ENCODE data around the gene OR51A4.
"Not testable (repeated sequence)": the region's sequence is repeated elsewhere in the genome, so short reads cannot be mapped to it uniquely, and the experiment has no call there.

OR51A4 gene
- 0 to 1.5 (median 0) reads per million in 17 experiments for total RNA-seq

DNA sequence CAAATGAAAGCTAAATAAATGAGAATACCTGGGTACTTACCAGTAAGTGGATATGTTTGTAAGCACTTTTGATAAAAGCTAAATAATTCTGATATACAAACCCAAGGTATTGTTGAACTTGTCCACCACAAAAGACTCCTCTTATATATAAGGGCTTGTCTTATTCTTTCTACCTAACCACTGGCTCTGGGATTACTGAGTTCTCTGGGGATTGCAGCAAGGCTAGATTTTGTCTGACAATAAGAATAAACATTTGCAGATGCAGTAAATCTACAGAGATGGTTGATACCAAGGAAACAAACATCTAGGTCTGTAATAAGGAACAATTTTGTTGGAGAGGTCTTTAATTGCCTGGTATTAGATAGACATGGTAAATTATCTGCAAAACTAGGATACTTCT is at the start of gene OR51A4:
Gene OR51A4, minus strand, starts transcription at position 101 of the 400 bp plus-strand sequence. CDS start 505 bp downstream, outside the sequence.
- DNase-seq = no peak

GRCh38 chr11:4994551-4994950 is 47.1 kb upstream of the OR51A4 start, which contains the start of gene OR51L1:
TSS of gene OR51L1 (plus strand) at chr11:4994851. CDS start at chr11:4998983, 4,132 bp downstream.
- DNase-seq = no peak

- no peak for DNase-seq
Observed at GRCh38 chr11:4991060-4991459, 43.7 kb upstream of the OR51A4 start.

DNA sequence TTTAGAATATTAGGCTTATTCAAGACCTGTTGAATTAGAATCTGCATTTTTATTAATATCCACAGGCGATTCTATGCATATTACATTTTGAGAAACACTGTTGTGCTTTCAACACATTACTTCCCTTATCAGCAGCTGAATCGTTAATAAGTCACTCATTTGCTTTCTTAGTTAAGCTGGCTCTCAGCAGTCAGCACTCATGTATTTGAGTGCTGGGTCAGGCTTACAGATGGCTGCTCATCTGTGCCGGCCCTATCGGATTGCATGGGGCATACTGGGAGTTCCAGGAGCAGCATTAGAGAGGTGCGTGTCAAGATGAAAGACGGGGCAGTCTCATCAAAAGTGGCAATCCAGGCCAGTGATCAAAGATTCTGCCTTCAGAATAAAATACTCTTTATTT is 36.4 kb upstream of the OR51A4 start:
- DNase-seq = no peak

DNA sequence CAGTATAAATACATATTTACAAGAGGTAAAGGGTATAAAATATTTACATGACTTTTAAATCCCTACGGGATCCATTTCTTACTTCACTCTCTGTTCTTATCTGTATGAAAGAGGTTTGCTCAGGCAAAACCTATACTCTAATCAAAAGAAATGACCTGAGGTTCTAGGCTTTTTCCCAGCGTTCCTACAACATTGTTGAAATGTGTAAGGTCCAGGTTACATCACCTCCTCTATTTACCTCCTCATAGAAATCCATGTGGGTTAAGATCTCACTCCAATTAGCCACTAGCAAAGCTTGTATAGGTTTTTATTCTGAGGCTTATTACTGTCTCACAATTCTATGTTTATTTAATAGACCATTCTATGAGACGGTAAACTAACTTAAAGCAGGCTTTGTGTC is 35.3 kb upstream of the OR51A4 start:
- no peak for DNase-seq

GRCh38 chr11:4979036-4979435 is 31.6 kb upstream of the OR51A4 start:
- DNase-seq = no peak

DNA sequence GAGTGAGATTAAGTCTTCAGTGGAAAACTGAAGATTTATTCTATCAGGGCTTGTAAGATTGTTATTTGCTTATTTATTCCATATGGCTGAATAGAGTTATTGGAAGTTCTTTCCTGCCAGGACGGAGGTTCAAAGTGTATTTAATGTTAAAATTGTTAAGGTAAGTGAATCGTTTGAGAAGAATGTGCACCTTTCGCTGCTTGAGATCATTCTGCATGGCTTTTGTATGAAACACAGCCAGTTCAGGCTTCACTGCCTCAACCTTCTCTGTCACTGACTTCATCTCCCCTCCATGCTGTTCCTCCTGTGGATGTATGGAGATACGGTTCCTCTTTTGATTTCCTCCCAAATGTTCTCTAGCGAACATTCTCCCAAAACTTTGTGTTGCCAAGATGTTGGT is 28.0 kb upstream of the OR51A4 start:
- DNase-seq = no peak

- DNase-seq = no peak
Observed at GRCh38 chr11:4962816-4963215, 15.4 kb upstream of the OR51A4 start.

- no peak for DNase-seq
Observed at GRCh38 chr11:4960877-4961276, 13.5 kb upstream of the OR51A4 start.

DNA sequence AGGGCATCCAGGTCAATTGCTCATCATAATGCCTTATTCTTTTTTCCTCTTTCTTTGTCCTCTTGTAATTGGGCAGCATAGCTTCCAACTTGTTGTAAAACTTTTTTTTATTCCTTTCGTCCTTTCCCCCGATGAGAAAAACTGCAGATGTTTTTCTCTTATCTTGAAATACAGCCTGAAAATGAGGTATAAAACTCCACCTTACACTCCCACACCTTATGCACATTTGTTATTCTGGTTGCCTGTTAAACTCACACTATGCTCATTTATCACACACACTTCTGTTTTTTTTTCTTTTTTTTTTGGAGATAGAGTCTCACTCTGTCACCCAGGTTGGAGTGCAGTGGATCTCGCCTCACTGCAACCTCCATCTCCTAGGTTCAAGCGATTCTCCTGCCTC is 10.0 kb upstream of the OR51A4 start:
- DNase-seq = no peak

DNA sequence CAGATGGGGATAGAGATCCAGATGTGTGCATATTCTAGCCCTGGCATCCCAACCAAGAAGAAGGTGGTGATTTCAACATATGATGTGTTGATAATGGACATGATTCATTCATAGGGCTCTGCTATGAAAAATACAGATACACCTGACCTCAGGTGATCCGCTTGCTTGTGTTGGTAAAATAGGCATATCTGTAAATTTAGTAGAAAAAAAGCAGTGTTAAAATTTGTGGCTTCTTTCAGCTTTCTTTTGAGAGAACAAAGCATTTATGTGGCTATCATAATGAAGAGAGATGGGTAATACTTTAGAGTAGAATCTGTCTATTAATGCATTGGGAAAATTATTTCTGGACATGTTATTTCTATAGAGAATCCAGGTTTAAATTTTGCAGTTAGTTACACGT is 8.2 kb upstream of the OR51A4 start, which contains the start of gene OR51A2:
Gene OR51A2, minus strand, starts transcription at position 101 of the 400 bp plus-strand sequence. Its CDS starts 0 bp downstream, at position 101.
- DNase-seq = not testable (repeated sequence)

DNA sequence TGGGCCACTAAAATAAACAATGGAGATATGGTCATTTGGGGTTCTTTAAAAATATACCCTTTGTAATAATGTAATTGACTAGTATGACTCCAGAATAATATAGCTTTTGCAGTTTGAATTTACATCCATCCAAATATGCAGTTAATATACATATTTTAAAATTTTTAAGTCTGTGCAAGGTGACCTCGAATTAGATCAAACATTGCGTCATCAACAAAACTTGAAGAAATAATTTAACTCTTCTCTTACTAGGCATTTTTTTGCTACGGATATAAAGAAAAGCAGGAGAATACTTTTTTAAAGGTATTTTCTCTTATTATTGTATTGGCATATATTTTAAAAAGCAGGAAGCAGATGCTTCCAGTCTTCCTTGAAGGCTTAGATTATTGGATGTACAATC is 10.7 kb downstream of the OR51A4 start:
- no peak for DNase-seq

- DNase-seq = no peak
Observed at GRCh38 chr11:4932751-4933150, 14.7 kb downstream of the OR51A4 start.

DNA sequence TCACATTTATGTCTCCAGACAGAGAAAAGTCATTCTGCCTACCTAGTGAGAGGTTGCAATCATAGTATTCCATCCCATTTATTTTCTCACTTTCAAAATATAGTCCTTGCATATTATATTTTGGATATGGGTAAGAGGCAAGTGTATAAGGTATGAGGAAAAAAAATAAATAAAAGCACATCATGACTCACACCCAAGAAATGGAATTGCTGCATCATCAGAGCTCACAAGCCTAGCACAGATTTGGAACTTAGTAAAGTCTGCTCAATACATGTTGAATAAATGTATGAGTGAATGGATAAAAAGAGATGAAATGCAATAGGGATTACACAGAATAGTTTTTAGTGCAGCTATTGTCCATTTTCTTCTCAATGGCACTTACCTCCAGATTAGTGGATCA is 20.8 kb downstream of the OR51A4 start:
- no peak for DNase-seq

GRCh38 chr11:4924239-4924638 is 23.2 kb downstream of the OR51A4 start, which contains the start of gene OR51G1:
TSS of gene OR51G1 (minus strand) at chr11:4924339. CDS start at chr11:4924339, 0 bp downstream.
- DNase-seq = no peak

- no peak for DNase-seq
Observed at GRCh38 chr11:4922304-4922703, 25.1 kb downstream of the OR51A4 start.

DNA sequence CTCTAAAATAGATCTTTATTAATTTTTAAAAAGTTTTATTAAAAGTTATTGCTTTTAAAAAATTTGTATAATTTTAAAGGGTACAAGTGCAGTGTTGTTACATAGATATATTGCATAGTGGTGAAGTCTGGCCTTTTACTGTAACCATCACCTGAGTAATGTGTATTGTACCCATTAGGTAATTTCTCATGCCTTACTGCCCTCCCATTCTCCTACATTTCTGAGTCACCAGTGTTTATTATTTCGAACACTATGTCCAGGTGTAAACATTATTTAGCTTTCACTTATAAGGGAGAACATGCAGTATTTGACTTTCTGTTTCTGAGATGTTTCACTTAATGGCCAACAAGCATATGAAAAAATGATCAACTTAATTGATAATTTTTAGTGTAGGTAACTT is 25.6 kb downstream of the OR51A4 start:
- no peak for DNase-seq

DNA sequence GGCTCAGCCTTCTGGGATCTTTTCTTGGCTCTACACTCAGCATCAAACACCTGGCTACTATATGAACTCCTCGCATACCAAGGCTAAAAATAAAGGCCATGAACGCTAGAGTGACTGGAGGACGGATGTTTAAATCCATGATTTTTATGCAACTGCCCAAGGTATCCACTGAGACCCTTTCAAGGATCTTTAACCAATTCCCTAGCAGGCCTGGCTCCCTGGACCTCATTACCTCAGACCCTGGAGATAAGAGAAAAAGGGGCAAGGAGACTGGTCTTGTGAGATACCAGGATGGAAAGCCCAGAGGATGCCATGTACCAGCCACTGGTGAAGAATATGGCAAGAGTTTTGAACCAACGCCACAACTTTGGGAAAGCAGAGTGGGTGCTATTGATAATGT is 28.2 kb downstream of the OR51A4 start, which contains the start of gene OR51G2:
Gene OR51G2, minus strand, starts transcription at position 101 of the 400 bp plus-strand sequence. CDS start 3,687 bp downstream, outside the sequence.
- DNase-seq = no peak

DNA sequence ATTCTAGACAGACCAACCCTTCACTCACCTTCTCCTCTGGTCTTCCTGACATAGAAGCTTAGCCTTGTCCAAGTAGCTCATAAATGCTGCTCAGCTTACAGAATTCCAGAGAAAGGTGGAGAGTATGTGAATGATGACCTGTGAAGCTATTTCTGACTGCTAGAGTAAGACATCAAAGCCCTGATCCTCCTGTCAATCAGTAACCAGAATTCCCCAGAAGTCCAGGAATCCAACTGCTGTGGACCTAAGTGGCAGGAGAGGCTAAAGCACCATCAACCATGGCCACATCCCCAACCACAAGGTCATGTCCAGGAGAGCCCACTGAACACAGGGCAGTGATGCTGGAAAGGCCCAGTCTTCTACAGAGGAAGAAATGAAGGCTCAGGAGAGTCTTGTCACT is 30.8 kb downstream of the OR51A4 start:
- DNase-seq = no peak

GRCh38 chr11:4903484-4903883 is 43.9 kb downstream of the OR51A4 start, which contains the start of gene OR51A7:
TSS of gene OR51A7 (plus strand) at chr11:4903783. CDS start at chr11:4907370, 3,587 bp downstream.
- DNase-seq = no peak

Data from suppressor macrophage (primary cell).